Measurements from ENCODE around the gene ZNF385C. TPM values are rescaled to one million over a fixed set of nuclear protein-coding genes. Genes with fewer than 3 reads are reported as not detected.

The ZNF385C gene
- total RNA-seq, 4 donors from 2014 or later = 0.47 to 1.9 (median 0.68) TPM

DNA sequence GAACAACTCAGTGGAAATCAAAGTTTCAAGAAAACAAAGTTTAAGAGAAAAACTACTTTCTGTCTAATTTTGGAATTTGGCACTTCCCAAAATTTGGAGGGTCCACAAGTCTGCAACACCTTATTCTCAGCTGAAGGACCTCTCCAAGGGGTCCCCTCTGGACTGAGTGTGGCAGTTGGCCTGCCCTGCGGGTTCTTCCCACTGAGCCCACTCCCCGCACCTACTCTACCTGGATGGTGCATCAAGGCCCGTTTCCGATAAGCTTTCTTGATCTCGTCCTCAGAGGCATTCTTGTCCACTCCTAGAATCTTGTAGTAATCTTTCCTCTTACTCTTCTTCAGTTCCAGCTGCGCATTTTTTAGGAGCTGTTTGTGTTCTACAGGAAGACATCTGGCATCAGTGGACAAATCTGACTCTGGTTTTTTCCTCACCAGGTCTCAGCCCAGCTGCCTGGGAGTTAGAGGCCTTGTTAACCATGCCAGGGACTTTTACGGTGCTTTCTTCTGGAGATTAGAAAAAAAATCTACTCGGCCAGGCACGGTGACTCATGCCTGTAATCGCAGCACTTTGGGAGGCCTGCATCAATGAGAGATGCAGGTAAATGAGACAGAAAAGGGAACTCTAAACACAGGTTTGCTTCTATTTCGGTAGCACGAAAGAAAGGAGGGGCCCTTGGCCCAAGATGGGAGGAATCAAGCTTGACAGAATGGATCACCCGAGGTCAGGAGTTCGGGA lies 116.1 kb downstream of the ZNF385C start:
- TF ChIP-seq POLR2AphosphoS5 (IDR thresholded peaks at IDR 0.05) (no peak), EP300 (IDR thresholded peaks at IDR 0.05) (no peak), POLR2A (IDR thresholded peaks at IDR 0.05) (no peak)
- TF ChIP-seq, protein P1, sequence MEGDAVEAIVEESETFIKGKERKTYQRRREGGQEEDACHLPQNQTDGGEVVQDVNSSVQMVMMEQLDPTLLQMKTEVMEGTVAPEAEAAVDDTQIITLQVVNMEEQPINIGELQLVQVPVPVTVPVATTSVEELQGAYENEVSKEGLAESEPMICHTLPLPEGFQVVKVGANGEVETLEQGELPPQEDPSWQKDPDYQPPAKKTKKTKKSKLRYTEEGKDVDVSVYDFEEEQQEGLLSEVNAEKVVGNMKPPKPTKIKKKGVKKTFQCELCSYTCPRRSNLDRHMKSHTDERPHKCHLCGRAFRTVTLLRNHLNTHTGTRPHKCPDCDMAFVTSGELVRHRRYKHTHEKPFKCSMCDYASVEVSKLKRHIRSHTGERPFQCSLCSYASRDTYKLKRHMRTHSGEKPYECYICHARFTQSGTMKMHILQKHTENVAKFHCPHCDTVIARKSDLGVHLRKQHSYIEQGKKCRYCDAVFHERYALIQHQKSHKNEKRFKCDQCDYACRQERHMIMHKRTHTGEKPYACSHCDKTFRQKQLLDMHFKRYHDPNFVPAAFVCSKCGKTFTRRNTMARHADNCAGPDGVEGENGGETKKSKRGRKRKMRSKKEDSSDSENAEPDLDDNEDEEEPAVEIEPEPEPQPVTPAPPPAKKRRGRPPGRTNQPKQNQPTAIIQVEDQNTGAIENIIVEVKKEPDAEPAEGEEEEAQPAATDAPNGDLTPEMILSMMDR (IDR thresholded peaks at IDR 0.05) = no peak
- no peak overlapping the region for H3K4me3 ChIP-seq
- H3K27ac ChIP-seq = no peak overlapping the region
- 59% methylated on average over 14 of the region's 14 CpGs for WGBS
- H3K4me1 ChIP-seq = peaks cover 13% of the 10 kb centered on the region
- no peaks in the 10 kb centered on the region for H3K27me3 ChIP-seq
- peak in 1 of 2 donors; percentile 52 for DNase-seq (ENCODE audit: low spot score in 2 of 2)
- peaks cover 72% of the 10 kb centered on the region for H3K36me3 ChIP-seq
- H3K9me3 ChIP-seq = no peaks in the 10 kb centered on the region

- H3K4me3 ChIP-seq = no peak overlapping the region
- WGBS = 84% methylated on average over 4 of the region's 4 CpGs
- TF ChIP-seq, protein P1 (IDR thresholded peaks at IDR 0.05) = no peak
- no peak for TF ChIP-seq POLR2AphosphoS5 (IDR thresholded peaks at IDR 0.05)
- no peak for TF ChIP-seq POLR2A (IDR thresholded peaks at IDR 0.05)
- TF ChIP-seq EP300 (IDR thresholded peaks at IDR 0.05) = no peak
- peaks cover 85% of the 10 kb centered on the region for H3K36me3 ChIP-seq
- DNase-seq (ENCODE audit: low spot score in 2 of 2) = peak in 1 of 2 donors; percentile 55
- peak overlapping the region; percentile 36 for H3K27ac ChIP-seq
- no peaks in the 10 kb centered on the region for H3K27me3 ChIP-seq
- H3K4me1 ChIP-seq = peaks cover 44% of the 10 kb centered on the region
- H3K9me3 ChIP-seq = no peaks in the 10 kb centered on the region
Measured at GRCh38 chr17:41977991-41978390, 120.3 kb downstream of the ZNF385C start.

GRCh38 chr17:41976142-41976768 lies 122.0 kb downstream of the ZNF385C start:
- H3K27ac ChIP-seq = peak overlapping the region; percentile 45
- TF ChIP-seq POLR2A (IDR thresholded peaks at IDR 0.05) = no peak
- no peak for TF ChIP-seq EP300 (IDR thresholded peaks at IDR 0.05)
- TF ChIP-seq, protein P1 (IDR thresholded peaks at IDR 0.05) = no peak
- TF ChIP-seq POLR2AphosphoS5 (IDR thresholded peaks at IDR 0.05) = no peak
- peak overlapping the region; percentile 0 for H3K4me3 ChIP-seq
- H3K9me3 ChIP-seq = no peaks in the 10 kb centered on the region
- H3K27me3 ChIP-seq = no peaks in the 10 kb centered on the region
- 30% methylated on average over 9 of the region's 11 CpGs for WGBS
- H3K4me1 ChIP-seq = peaks cover 60% of the 10 kb centered on the region
- no peak for DNase-seq (ENCODE audit: low spot score in 2 of 2)
- H3K36me3 ChIP-seq = peaks cover 85% of the 10 kb centered on the region

Other genes with a start within 250 kb of the ZNF385C start
- gene KLHL11, start 233.1 kb downstream of the ZNF385C start, total RNA-seq = 10 to 100 TPM; 19.6 to 27.9 (median 21.4) TPM
- 10 to 100 TPM; 40.5 to 81.9 (median 72.9) TPM for gene ACLY, start 179.5 kb downstream of the ZNF385C start, total RNA-seq
- 1 to 10 TPM in 2 of 4 donors, under 1 TPM in 1, not detected in 1; 0.42 to 1.9 (median 1.3) TPM for gene ODAD4, start 167.9 kb downstream of the ZNF385C start, total RNA-seq
- gene CNP, start 131.7 kb downstream of the ZNF385C start, total RNA-seq = 10 to 100 TPM; 44.3 to 55.1 (median 47.3) TPM
- gene DNAJC7, start 81.0 kb downstream of the ZNF385C start, total RNA-seq = 10 to 100 TPM; 57.5 to 82.6 (median 60.2) TPM
- 10 to 100 TPM; 33.7 to 52.5 (median 43.9) TPM for gene NKIRAS2, start 78.4 kb downstream of the ZNF385C start, total RNA-seq
- 1 to 10 TPM in 2 of 4 donors, under 1 TPM in 2; 0.60 to 2.3 (median 1.4) TPM for gene C17orf113, start 47.9 kb downstream of the ZNF385C start, total RNA-seq
- gene DHX58, start 14.2 kb upstream of the ZNF385C start, total RNA-seq = 10 to 100 TPM in 3 of 4 donors, 1 to 10 TPM in 1; 8.2 to 14.2 (median 11.9) TPM
- 100 to 1,000 TPM in 1 of 4 donors, 10 to 100 TPM in 3; 36.3 to 107 (median 57.1) TPM for gene KAT2A, start 22.9 kb upstream of the ZNF385C start, total RNA-seq
- under 1 TPM in 2 of 4 donors, not detected in 2; 0.31 to 0.48 TPM for gene HSPB9, start 24.3 kb upstream of the ZNF385C start, total RNA-seq
- 100 to 1,000 TPM in 1 of 4 donors, 10 to 100 TPM in 3; 94.4 to 105 (median 96.8) TPM for gene RAB5C, start 56.5 kb upstream of the ZNF385C start, total RNA-seq
- not detected for gene KCNH4, start 82.7 kb upstream of the ZNF385C start, total RNA-seq
- gene HCRT, start 87.0 kb upstream of the ZNF385C start, total RNA-seq = not detected
- gene GHDC, start 96.0 kb upstream of the ZNF385C start, total RNA-seq = 10 to 100 TPM; 14.6 to 22.8 (median 18.7) TPM
- gene STAT5B, start 177.9 kb upstream of the ZNF385C start, total RNA-seq = 100 to 1,000 TPM in 1 of 4 donors, 10 to 100 TPM in 3; 52.7 to 105 (median 57.6) TPM
- gene STAT5A, start 190.0 kb upstream of the ZNF385C start, total RNA-seq = 10 to 100 TPM; 32.1 to 56.0 (median 45.6) TPM